Right renal cortex interstitium (tissue), 3 donors: ENCODE measurements around the gene NTF3. TPM values are rescaled to one million over a fixed set of nuclear protein-coding genes. Genes with fewer than 3 reads are reported as not detected.

Experiments used
- DNase-seq, 3 donors: peaks; one replicate each; pipeline ENCODE4 v3.0.0-alpha.2; 2013; ENCODE audit warnings: low read depth in 3 of 3, low spot score in 2 of 3
- polyA plus RNA-seq, 3 donors: library from polyadenylated mRNA; unstranded; fragments of 120-200 nt; gene quantifications; one replicate each; pipeline ENCODE4 v1.2.1, GENCODE V29; 2013; ENCODE audit not compliant: insufficient read length in 3 of 3

NTF3 gene
- polyA plus RNA-seq, 3 donors = 4.3 to 5.4 (median 4.7) TPM

DNA sequence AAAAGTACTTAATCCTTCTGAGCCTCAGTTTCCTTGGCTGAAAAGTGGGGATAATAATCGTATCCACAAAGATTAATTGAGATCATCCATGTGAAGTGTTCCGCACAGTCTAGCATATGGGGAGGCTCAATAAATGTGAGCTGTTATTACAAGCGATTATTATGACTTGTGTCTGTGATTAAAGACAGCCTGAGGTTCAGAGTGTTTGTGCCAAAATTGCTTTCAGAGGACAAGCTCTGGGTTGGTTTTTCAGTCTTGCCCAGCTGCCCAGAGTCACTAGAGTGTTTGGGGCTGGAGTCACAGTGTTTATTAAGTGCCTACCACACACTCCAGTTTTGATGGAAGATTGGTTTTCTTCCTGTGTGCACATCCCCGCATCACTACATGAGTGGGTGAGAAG lies 53.5 kb downstream of the NTF3 start:
- no peak for DNase-seq

DNA sequence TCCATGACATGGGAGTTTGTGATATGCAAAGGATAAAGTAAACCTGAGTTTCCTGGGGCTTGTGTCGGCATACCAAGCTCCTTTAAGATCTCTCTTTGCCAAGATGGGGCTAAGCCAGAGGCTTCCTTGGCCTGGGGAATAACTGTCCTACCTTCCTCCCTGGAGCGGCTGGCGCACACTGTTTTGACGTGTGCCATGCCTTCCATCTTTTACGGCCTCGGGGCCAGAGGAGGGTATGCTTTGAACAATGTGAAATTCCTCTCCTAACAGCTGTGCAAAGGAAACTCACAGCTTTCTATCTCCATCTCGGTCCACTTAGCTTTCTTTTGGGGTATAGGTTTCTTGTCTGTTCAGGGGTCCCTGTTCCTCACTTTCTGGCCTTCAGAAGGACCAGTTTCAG lies 55.2 kb downstream of the NTF3 start:
- no peak for DNase-seq

DNA sequence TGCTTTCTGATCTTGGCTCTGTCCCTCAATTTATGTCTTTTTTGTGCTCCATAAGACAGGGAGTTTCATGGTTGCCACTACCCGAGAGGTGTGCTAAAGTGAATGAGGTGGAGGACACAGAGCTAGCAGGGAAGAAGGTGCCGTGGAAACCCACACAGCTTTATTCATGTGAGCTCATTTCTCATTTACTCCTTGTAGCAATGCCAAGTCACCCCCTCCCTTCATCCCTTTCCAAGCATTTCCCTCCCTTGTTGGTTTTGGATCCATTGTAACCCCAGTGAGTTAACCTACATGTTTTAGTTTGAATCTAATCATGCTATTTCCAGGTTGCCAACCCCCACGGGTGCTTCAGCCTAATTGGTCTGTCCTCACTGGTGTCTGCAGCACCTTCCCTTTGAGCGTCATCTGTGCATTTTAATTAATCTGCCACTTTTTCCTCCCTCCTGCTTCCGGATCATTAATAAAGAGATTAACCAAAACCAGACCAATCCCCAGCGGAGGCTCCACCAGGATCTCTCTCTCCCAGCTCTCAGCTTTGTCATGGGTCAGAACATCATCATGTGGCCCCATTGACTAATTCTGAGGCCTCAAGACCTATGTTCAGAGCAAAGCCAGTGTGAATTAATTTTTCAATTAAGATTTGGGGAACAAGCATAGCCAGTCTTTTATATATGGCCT lies 56.2 kb downstream of the NTF3 start:
- DNase-seq = no peak

DNA sequence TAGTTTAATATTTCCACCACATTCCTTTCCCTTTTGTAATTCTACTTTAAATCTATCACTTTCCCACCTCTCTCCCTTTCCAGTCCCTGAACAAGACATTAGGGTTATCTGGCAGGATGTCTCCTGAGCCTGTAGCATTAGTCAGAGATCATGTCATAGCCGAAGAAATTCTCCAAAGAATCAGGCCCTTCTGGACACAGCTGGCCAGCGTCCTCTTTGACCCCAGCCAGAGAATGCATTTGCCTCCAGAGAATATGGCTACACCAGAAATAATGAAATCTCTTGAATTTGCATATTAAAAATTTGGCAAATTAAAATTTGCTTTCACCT lies 56.7 kb downstream of the NTF3 start:
- no peak for DNase-seq

DNA sequence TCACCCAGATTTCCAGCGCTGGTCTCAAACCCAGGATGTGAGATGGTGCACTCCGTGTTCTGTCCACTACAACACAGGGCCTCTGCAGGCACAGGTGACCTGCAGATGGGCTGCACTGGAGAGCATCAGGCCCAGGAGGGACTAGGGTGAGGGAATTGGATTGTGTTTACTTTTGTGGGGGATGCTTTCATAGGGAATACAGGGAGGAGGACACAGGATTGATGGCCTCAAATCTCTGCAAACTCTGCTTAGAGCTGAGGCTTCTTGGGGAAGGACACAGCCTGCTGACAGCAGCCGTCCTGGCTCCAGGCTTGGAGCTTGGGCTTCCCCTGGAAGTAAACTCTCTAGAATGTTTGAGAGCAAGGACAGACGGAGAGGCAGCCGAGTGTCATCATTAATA lies 57.1 kb downstream of the NTF3 start:
- no peak for DNase-seq

DNA sequence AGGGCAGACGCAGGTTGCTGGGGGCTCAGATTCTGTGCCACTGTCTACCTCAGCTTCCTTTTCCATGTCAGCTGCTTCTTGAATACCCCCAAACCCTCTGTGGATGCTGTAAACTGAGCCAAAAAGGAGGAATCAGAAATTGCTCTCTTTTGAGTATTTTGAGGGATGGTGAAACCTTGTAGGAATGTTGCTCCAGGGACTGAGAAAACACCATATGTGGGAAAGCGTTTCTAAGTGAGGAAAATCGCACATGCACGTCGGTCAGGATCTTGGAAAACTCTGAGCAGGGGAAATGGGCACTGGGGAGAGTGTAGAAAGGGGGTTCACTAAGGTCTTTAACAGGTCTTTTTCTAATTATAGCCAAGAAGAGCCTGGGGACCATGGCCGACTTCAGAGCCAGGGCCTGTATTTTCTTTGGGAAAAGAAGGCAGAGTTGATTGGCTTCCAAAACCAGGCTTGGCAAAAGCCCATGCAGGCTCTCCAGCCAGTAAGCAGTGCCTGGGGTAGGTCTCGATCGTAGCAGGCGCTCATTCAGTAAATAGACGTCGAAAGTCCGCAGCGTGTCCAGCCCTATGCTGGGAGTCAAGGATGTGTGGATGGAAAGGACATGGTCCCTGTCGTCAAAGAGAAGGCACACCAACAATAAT lies 58.0 kb downstream of the NTF3 start:
- no peak for DNase-seq

DNA sequence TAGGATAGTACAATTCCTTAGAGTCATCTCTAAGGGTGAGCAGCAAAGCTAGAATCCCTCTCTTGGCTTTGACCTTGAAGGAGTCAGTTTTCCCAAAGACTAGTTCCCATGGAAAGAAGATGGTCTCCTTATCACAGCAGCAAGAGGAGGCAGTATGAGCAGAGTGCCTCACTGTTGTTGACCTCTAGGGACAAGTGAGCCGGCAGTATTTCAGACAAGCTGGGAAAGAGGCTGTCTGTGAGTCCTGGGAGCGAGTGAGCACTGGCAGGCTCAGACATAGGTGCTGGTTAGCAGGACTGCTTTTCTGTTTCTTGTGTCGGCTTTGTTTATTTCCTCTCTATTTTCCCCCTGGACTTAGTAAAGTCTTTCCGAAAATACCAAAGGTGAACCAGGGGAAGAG lies 60.7 kb downstream of the NTF3 start:
- DNase-seq = no peak

DNA sequence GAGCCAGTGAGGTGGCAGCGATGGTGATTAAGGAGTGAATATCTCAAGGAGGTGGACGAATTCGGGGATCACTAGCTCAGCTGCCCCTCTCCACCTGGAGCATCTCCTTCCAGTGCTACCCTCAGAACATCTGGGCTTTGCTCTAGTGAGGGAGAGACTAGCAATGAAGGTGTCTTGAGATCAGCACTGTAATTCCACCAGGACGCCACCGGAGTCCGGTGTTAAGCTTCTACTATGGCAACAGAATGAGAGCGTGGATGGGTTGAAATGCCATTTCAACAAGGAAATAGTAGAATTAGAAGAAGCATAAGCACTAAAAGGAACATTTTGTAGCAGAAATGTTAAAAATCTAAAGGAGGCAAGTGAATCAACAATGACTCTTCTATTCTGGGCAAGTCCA lies 61.1 kb downstream of the NTF3 start:
- DNase-seq = no peak

DNA sequence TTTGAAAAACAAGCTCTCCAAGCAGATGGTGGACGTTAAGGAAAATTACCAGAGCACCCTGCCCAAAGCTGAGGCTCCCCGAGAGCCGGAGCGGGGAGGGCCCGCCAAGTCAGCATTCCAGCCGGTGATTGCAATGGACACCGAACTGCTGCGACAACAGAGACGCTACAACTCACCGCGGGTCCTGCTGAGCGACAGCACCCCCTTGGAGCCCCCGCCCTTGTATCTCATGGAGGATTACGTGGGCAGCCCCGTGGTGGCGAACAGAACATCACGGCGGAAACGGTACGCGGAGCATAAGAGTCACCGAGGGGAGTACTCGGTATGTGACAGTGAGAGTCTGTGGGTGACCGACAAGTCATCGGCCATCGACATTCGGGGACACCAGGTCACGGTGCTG lies 62.4 kb downstream of the NTF3 start:
- no peak for DNase-seq

DNA sequence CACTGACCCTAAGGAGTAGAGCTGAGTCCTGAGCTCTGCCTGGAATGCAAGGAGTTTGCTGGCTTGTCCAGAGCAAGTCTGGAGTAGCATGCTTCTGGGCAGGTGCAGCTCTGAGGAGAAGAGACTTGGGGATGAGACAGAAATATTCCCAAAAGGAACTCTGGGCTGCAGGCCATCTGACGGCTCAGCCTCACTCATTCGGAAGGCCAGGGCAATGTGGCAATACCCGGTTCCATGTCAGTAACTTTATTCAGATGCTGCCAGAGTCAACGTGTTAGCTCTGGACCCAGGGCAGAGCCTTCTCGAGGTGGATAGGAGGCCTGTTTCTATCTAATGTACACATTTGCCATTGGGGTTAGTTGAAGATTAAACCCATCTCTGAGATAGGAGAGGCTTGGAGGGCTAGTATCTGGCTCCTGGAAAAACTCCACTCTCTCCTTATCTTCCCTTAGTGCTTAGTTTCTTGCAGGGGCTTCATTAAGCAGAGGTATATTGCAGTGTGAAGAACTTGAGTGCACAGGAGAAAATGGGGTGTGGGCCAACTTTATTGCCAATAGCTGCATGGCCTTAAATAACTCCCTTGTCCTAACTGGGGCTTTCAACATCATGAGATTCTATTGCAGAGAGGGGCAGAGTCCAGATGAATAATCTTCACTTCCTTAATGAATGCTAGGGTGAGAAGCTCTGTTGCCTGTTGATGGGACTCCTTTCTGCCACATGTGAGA lies 65.6 kb downstream of the NTF3 start:
- no peak for DNase-seq

DNA sequence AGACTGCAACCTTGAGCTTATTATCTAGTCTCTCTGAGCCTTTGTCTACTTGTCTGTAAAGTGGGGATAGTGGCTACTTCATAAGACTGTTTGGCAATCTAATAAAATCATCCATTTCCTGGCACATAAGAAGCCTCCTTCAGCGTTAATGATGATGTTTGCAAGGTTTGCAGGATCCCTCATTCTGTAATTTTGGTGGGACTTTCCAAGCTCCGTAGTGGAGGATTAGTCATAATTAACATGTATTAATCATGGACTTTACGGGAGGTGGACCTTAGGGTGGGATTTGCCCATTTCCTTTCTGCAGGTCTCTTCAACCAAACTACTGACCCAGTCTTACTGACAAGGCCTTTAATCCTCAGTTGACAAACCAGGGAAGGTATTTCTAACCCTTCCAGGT lies 66.2 kb downstream of the NTF3 start:
- no peak for DNase-seq

DNA sequence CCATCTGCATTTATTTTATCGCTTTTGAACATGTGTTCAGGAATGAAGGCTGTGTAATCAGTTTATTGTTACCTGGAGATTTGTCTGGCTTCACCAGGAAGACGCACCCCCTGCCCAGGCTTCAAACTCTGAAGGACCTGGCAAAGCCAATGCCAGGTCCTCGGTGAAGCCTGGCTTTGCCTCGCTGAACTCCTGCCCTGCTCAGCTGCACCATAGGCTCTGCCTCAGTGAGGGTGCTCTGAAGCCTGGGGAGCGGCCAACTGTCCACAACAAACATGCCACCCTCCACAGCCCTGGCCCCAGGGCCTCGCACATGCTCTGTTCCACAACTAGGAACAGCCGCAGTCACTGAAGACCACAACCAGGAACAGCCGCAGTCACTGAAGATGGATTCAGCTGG lies 66.9 kb downstream of the NTF3 start:
- DNase-seq = no peak

DNA sequence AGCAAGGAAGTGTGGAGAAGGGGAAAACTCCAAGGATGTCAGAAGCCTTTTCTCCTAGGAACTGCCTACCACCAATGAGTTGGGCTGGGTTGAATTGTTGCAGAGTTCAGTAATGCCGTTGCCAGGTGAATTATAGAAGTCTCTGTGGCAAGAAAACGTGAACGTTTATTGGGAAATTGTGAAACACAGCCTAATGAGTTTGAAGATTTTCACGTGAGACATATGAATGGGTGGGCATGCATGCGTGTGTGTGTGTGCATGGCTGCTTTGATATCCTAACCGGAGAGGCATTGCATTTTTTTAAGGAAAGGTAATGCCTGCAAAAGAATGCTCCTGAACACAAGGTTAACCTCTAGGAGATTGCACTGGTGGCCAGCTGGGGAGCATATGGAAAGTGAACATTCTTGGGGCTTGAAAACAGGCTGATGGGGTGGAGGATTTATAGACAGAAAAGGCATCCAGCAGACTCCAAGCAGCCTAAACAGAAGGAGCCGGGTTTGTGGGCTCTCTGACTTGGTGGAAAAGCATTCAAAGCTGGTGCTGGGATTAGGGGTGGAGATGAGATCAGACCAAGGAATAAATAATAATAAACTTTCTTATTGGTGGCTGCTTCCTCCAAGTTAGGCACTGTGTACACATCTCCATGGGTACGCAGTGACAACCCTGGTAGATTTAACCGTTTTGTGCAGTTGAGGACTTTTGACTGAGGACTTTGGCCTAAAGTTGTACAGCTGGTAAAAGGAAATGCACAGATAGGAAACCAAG lies 67.8 kb downstream of the NTF3 start:
- no peak for DNase-seq

DNA sequence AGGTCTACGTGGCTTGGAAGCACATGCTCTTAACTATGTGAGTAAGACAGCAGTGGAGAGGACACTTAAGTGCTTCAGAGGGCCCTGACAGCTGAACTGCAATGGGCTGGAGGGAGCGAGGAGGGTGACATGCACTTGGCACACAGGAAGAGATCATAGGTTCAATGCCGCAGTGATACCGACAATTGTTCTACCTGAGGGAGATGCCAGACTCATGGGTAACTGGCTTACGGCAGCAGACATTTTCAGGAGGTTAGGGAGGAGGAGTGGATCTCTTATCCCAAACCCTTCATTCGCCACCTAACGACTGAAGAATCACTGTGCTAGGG lies 68.4 kb downstream of the NTF3 start:
- no peak for DNase-seq

DNA sequence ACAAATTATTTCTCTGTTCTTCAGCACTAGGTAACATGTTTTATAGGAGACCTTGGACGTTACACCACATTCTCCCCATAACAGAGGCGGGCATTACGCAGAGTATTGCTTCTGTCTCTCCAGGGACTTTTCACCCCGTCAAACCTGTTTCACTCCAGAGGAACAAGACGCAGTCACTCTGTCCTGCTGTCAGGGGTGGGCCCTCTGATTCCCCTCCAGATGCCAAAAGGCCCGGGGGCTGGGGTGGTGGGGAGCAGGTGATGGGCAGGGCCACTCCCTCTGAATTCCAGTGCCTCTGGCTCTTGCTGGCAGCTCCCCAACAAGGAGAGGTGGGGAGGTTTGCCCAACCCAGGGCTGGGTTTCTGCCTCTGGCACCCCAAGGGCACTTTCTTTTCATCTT lies 71.9 kb downstream of the NTF3 start:
- DNase-seq = no peak

DNA sequence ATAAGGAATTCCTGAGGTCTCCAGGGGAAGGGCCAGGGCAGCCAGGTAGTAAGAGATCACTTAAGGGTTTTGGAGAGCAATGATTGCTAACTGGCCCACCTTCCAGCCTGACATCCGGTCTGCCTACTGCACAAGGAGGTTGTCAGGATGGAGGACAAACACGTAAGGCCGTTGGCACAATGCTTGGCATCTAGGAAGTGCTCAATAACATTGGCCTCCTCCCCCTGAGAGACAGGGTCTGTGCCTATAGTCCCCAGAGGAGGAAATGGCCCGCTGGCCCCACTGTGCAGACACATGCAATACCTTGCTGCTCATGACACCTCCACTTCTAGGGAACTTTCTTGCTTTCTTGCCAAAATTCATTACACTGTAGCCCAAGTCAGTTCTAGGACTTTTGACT lies 73.2 kb downstream of the NTF3 start:
- DNase-seq = no peak

DNA sequence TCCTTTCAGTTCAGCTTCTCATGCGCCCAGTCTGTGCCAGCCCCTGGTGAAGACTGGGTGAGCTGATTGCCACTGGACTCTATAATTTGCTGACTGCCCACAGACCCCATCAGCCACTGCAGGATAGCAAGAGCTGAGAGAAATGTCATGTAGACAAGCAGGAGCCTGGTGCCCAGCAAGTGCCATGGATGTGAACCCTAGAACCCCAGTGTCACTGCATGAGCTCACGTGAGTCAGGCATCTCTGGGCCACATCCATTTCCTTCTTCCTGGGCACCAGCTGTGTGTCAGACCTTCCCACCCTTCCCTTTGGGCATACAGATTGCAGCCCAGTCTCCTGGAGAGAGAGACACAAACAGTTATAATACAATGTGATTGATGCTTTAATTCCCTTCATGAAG lies 73.8 kb downstream of the NTF3 start:
- no peak for DNase-seq

DNA sequence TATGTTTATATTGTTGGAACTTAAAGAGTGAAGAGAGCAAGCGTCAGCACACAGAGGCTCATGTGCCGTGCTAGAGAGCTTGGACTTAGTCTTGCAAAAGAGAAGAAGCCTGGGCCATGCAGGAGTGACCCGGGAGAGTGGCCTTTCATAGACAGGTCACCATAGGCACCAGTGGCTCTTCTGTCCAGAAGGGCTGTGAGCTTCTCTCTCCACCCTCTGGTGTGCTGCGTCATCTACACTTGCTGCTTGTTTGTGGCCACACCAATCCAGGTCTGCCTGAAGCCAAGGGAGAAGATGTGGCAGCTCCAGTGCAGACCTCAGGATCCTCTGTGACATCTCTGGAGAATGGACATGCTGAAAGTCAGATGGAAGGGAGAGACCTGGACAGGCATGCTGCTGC lies 74.4 kb downstream of the NTF3 start:
- DNase-seq = no peak

DNA sequence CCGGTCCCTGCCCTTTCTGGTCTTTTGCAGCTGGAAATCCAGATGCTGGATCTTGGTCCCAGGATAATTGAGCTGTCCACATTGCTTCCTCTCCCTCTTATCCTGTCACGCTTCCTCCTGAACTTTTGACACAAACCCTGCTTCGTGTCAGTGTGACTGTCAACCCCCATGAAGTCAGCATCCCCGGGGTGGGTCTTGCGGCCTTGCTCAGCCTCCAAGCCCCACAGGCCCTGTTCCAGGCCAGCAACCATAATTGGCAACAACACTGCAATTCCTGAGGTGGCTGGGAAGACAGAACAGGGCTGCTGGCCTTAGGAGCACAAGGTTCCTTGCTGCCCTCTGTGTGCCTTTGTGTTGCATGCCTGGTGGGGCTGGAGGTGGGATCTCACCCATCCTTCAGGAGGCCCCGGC lies 74.9 kb downstream of the NTF3 start:
- no peak for DNase-seq

DNA sequence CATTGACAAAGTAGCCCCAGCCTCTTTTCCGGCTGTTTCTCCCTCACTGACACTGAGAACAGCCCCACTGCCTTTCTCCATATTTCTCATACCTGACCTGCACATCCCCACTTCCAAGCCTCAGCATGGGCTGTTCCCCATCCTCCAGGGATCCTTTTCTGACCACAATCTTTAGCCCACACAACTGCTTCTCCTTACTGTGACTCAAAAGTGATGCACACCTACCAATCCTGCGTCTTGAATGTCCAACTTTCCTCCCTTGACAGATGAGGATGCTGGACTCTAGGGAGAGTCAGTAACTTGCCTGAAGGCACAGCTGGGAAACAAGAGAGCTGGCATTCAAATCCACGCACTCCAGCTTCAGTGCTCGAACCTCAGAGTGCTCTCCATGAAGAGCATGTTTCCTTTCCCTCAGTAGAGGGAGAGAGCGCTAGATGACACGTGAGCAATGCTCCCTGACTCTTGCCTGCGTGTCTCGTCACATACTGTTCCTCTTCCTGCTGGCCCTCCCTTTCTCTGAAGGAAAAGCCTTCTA lies 75.6 kb downstream of the NTF3 start:
- no peak for DNase-seq

DNA sequence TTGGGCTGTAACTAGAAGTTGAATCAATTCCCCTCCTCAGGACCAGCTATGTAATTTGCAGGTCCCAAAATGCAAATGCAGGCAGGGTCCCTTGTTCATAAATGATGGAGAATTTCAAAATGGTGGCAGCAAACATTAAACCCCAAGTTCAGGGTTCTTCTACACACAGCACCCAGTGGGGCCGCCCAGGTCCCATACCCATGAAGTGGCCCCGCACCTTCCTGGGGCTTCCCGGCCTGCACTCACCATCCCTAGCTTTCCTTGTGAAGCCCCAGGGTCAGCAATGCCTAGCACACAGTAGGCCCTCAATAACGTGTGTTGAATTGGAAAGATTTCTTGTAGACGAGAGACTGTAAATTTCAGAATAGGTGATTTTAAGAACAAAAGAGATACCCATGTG lies 76.0 kb downstream of the NTF3 start:
- DNase-seq = no peak

DNA sequence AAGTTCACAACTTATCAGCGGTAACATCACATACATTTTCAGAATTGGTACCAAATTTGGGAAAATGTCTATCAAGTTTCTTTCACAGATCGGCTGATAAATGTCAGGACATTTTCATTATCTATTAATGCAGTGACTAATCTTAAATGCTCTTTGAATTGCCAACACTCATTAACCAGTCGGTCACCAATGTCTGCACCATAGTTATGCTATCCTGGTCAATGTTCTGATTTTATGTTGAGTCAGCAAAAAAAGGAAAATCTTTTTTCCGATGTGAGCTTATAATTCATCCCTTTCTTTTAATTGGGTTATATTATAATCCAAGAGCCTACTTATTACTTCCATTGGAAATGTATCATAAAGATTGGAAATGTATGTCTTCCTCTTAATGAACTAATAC lies 77.2 kb downstream of the NTF3 start:
- no peak for DNase-seq
